Measurements from ENCODE around the gene CD164L2.
A peak's percentile ranks its signal among the peaks of the same experiment; 100 is the strongest.

The CD164L2 gene

GRCh38 chr1:27405074-27405473 lies 21.9 kb upstream of the CD164L2 start:
- no peak for DNase-seq (ENCODE audit: low read depth in 2 of 2)

GRCh38 chr1:27403931-27404330 lies 20.8 kb upstream of the CD164L2 start:
- no peak for DNase-seq (ENCODE audit: low read depth in 2 of 2)

GRCh38 chr1:27403065-27403726 lies 20.1 kb upstream of the CD164L2 start:
- DNase-seq (ENCODE audit: low read depth in 2 of 2): peak in 1 of 2 donors; percentile 23

GRCh38 chr1:27402349-27402754 lies 19.2 kb upstream of the CD164L2 start:
- no peak for DNase-seq (ENCODE audit: low read depth in 2 of 2)

- DNase-seq (ENCODE audit: low read depth in 2 of 2): no peak
Measured at GRCh38 chr1:27400963-27401341, 17.8 kb upstream of the CD164L2 start.

- DNase-seq (ENCODE audit: low read depth in 2 of 2): no peak
Measured at GRCh38 chr1:27400082-27400962, 17.2 kb upstream of the CD164L2 start.

- DNase-seq (ENCODE audit: low read depth in 2 of 2): no peak
Measured at GRCh38 chr1:27399251-27400025, 16.3 kb upstream of the CD164L2 start.

- DNase-seq (ENCODE audit: low read depth in 2 of 2): no peak
Measured at GRCh38 chr1:27398405-27399149, 15.4 kb upstream of the CD164L2 start.

GRCh38 chr1:27397749-27398148 lies 14.6 kb upstream of the CD164L2 start:
- no peak for DNase-seq (ENCODE audit: low read depth in 2 of 2)

GRCh38 chr1:27397110-27397509 lies 14.0 kb upstream of the CD164L2 start:
- DNase-seq (ENCODE audit: low read depth in 2 of 2): no peak

- DNase-seq (ENCODE audit: low read depth in 2 of 2): peak; percentile 46 to 61
Measured at GRCh38 chr1:27395441-27396195, 12.5 kb upstream of the CD164L2 start.

- DNase-seq (ENCODE audit: low read depth in 2 of 2): no peak
Measured at GRCh38 chr1:27394925-27395324, 11.8 kb upstream of the CD164L2 start.

GRCh38 chr1:27394282-27394658 lies 11.1 kb upstream of the CD164L2 start:
- DNase-seq (ENCODE audit: low read depth in 2 of 2): no peak

- no peak for DNase-seq (ENCODE audit: low read depth in 2 of 2)
Measured at GRCh38 chr1:27393641-27394281, 10.6 kb upstream of the CD164L2 start.

GRCh38 chr1:27392778-27393635 lies 9.9 kb upstream of the CD164L2 start:
- DNase-seq (ENCODE audit: low read depth in 2 of 2): no peak

GRCh38 chr1:27392096-27392777 lies 9.1 kb upstream of the CD164L2 start, which contains the start of gene GPR3:
Gene GPR3, plus strand, starts transcription at chr1:27392622. Its CDS starts 1,177 bp downstream, at chr1:27393799.
- peak; percentile 92 to 95 for DNase-seq (ENCODE audit: low read depth in 2 of 2)

- DNase-seq (ENCODE audit: low read depth in 2 of 2): no peak
Measured at GRCh38 chr1:27391511-27392095, 8.5 kb upstream of the CD164L2 start.

GRCh38 chr1:27388337-27389005 lies 5.3 kb upstream of the CD164L2 start:
- DNase-seq (ENCODE audit: low read depth in 2 of 2): peak; percentile 51 to 69
